GM21526 (cell line): ENCODE data around the gene SDR42E2.
"Not testable (repeated sequence)": the region's sequence is repeated elsewhere in the genome, so short reads cannot be mapped to it uniquely, and the experiment has no call there.

Experiments used
- ATAC-seq: cut with Tn5 transposase; IDR thresholded peaks from one replicate; pipeline ENCODE4 v1.9.1; 2021; ENCODE audit warnings: moderate library complexity; ENCODE audit not compliant: unreplicated experiment, low FRiP score

Gene SDR42E2

GRCh38 chr16:22153078-22153477, 9.2 kb upstream of the SDR42E2 start:
- not testable (repeated sequence) for ATAC-seq

GRCh38 chr16:22161401-22161800, 905 bp upstream of the SDR42E2 start:
- no peak for ATAC-seq

DNA sequence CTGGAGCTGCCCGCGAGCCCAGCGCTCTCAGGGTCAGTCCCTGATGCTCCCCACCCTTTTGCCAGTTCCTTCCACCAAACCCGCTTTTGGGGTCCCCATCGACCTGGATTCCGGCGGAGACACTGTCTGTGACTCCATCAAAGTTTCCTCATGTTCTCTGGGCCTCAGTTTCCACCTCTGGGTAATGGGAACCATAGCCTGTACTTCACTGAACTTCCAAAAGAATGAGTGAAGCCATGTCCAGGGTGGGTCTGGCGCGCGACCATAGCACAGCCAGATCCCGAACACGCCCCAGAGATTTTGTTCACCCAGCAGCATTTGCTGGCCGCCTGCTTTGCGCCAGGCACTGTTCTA, 327 bp downstream of the SDR42E2 start:
- no peak for ATAC-seq

- ATAC-seq: no peak
These were observed 1.5 kb downstream of the SDR42E2 start for GRCh38 chr16:22163806-22164205.

DNA sequence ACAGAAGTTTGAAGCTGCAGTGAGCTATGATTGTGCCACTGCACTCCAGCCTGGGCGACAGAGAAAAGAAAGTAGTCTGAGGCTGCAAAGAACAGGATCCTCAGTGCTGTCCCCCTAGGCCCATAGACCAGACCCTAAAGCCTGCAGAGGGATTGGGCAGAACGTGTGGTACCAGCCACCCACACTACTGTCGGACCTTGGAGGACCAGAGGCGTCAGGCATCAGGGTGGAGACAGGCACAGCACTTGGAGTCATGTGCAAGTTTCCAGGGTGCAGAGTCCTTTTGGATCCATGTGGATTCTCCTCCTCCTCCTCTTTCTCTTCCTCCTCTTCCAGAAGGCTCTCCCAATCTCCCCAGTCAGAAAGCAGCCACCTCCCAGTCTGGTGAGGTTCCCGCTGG, 2.2 kb downstream of the SDR42E2 start:
- ATAC-seq: no peak

DNA sequence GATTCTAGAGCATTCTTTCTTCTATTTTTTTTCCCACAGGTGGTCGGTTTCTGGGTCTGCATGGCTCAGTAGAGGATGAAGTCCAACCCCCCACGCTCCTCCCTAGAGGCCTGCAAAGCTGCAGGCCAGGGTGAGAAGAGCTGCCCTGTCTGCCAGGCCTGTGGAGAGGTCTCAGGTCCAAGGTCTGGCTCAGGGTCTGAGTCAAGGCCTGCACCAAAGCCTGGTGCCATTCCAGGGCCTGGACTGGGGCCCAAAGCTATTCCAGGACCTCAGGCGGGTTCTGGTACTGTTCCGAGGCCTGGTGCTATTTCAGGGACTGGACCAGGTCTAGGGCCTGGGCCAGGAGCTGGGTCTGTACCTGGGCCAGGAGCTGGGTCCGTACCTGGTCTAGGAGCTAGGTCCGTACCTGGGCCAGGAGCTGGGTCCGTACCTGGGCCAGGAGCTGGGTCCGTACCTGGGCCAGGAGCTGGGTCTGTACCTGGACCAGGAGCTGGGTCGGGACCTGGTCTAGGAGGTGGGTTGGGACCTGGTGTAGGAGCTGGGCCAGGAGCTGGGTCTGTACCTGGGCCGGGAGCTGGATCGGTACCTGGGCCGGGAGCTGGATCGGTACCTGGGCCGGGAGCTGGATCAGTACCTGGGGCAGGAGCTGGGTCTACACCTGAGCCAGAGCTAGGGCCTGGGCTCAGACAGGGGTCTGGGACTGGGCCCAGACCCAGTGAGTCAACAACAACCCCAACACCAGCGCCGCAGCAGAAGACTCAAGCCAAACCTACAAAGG, 3.4 kb downstream of the SDR42E2 start:
- no peak for ATAC-seq

DNA sequence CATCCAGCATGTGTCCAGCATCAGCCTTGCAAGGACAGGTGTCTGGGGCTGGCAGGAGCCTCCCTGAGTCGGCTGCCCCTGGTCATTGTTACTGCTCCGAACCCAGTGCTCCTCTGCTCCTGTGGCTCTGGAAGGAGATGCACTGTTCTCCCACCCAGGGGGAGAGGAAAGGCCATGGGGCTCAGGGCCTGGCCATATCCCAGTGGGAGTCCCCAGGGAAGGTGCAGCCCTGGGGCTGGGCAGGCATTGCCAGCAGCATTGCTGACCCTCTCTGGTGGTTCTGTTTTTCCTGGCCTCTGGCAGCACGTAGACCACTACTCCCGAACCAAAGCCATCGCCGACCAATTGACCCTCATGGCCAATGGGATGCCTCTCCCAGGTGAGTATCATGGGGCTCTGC, 9.6 kb downstream of the SDR42E2 start:
- no peak for ATAC-seq

GRCh38 chr16:22172642-22173041, 10.3 kb downstream of the SDR42E2 start:
- ATAC-seq: not testable (repeated sequence)

GRCh38 chr16:22174642-22175041, 12.3 kb downstream of the SDR42E2 start:
- no peak for ATAC-seq

DNA sequence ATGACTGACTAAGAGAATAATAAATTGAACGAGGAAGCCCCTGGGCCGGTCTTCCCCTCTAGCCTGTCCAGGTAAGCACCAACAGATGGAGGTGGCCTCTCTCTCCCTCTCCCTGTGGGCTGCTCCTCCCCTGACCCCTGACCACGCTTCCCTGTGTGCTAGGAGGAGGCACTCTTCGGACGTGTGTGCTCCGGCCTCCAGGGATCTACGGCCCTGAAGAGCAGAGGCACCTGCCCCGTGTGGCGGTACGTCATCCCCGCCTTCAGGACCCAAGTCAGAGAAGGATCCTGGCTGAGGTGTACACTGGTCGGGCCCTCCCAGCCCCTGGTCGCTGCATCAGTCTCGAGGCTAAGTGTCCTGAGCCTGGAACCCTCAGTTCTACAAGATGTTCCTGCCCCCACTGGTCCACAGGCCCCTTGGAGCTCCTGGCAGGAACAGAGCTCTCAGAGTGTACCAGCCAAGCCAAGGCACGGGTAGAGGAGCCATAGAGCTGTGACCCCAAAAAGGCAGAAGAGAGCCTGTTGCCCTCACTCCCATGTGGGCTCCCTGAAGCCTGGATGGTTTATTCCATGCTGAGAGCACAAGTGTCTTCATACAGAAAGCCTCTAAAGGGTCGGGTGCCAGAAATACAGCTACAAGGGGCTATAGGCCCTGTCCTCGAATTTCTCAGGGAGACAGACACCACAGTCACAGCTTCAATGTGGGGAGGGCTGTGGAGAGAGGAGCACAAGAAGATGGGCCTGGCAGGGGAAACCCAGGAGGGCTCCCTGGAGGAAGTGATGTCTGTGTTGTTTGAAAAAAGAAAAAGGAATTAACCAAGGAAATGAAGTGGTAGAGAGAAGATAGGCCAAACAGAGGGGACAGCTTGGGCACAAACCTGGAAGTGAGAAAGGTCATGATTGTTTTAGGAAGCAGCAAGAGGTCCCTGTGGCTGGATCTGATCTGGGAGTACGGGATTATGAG, 15.9 kb downstream of the SDR42E2 start:
- ATAC-seq: no peak

DNA sequence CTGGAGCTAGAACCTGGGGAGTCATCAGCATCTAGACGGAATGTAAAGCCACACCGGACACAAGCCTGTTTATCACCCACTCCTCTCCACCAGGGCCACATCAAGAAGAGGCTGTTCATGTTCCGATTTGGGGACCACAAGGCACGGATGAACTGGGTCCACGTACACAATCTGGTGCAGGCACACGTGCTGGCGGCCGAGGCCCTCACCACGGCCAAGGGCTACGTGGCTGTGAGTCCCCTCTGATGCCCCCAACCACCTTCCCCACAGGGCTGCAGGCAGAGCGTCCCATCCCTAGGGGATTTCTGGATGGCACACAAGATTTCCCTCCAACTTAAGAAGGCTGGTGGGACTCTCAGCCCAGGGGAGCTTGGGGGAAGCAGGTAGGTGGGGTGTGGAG, 19.1 kb downstream of the SDR42E2 start:
- no peak for ATAC-seq

GRCh38 chr16:22181843-22182242, 19.5 kb downstream of the SDR42E2 start:
- no peak for ATAC-seq

DNA sequence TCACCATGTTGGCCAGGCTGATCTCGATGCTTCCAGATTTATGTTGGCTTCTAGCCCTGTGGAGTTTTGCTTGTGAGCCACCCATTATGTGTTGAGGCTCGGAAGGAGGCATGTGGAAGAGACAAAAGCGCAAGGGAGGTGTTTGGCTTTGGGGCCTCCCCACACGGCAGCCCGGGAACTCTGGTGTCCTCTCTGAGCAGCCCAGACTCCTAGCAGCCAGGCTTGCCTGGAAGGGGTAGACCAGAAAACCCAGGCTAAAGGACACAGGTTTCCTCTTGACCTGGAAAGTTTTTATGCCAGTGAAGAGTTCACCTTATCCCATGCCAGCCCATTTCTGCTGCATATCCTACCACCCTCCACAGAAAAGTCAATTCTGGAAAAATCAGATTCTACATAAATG, 21.0 kb downstream of the SDR42E2 start:
- no peak for ATAC-seq

DNA sequence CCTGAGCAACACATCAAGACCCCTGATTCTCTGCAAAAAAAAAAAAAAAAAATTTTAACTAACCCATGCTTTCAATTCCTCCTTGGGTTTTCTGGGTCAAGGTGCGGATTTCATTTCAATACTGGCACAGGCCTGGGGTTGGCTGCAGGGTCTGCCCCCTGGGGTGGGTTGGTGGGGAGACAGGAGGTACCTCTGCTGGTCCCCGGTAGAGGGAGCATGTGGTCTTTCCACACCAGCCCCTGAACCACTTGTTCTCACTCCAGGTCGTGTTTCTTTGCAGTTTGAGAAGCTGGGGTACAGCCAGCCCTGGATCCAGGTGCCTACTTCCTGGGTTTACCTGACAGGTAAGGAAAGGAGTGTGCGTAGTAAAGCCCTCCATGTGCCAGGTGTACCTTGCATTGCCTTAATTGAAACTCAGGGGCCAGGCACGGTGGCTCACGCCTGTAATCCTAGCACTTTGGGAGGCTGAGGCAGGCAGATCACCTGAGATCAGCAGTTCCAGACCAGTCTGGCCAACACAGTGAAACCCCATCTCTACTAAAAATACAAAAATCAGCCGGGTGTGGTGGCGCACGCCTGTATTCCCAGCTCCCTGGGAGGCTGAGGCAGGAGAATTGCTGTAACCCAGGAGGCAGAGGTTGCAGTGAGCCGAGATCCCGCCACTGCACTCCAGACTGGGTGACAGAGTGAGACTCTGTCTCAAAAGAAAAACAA, 21.8 kb downstream of the SDR42E2 start:
- no peak for ATAC-seq

- ATAC-seq: no peak
These were observed 22.3 kb downstream of the SDR42E2 start for GRCh38 chr16:22184615-22184968.

DNA sequence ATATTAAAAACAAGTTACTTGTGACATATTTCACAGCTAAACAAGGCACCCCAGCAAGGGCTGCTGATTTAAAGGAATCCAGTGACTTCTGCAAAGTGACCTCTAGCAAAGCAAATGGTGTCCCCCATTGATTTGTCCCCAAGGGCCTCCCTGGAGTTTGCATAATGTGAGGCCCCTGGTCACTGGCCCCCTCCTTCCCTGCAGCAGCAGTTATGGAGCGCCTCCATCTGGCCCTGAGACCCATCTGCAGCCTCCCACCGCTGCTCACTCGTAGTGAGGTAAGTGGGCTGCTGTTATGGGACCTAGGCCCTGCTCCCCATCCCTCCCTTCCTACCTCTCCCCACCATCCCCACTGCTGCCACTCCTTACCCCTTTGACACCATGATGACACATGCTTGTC, 24.2 kb downstream of the SDR42E2 start:
- ATAC-seq: no peak

DNA sequence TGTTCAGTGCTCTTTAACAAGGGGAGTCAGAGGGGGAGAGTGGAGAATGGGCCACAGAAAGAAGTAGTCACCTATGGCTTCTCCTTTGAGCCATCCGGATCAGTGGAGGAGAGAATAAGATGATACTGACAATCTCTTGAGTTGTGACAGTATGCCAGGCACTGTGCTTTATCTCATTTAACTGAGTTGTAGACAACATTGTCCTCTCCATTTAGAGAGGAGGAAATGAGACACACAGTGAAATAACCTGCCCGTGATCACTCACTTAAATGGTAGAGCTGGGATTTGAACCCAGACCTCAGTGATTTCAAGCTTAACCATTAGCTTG, 25.9 kb downstream of the SDR42E2 start:
- no peak for ATAC-seq

- no peak for ATAC-seq
These were observed 26.5 kb downstream of the SDR42E2 start for GRCh38 chr16:22188595-22189442.

DNA sequence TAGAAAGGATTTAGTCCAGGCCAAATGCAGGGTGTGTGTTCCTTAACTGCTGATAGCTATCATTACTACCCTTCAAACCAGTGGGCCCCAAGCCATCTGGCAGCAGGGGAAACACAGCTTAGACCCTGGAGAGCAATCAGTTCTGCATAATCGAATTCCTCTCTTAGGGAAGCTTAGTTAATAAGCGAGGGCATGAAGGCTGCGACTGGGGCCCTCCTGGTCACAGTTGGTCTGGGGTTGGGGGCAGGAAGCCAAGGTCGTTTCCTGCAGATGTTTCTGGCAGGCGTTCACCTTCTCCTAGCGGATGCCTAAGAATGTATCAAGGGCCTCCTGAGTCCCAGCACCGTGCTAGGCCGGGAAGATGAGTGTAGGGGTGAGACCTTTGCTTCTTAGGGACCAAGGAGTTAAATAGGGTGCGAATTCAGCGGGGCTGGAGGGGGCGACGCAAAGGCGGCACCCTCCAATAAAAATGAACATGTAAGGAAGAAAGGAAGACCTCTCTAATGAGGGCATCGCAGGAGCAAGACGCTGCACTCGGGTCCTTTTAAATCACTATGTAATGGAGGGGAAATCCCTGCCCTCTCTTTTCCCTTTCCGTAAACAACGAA, 27.3 kb downstream of the SDR42E2 start:
- no peak for ATAC-seq
